BLaER1 (cell line): ENCODE results near the gene RNASE12.
"Not testable (repeated sequence)": the region's sequence is repeated elsewhere in the genome, so short reads cannot be mapped to it uniquely, and the experiment has no call there.

Source experiments
- H3K27ac ChIP-seq: shearing (Covaris generic); formaldehyde crosslinking; 2 replicates; pipeline ENCODE4 v1.8.1; 2022
- H3K27me3 ChIP-seq: shearing (Covaris generic); formaldehyde crosslinking; 2 replicates; pipeline ENCODE4 v1.8.1; 2022
- H3K36me3 ChIP-seq: shearing (Covaris generic); formaldehyde crosslinking; 2 replicates; pipeline ENCODE4 v1.8.1; 2022
- H3K4me1 ChIP-seq: shearing (Covaris generic); formaldehyde crosslinking; 2 replicates; pipeline ENCODE4 v1.8.1; 2022
- H3K4me2 ChIP-seq: shearing (Covaris generic); formaldehyde crosslinking; 2 replicates; pipeline ENCODE4 v1.8.1; 2022
- H3K4me3 ChIP-seq: shearing (Covaris generic); formaldehyde crosslinking; 2 replicates; pipeline ENCODE4 v1.8.1; 2022
- H3K9ac ChIP-seq: shearing (Covaris generic); formaldehyde crosslinking; 2 replicates; pipeline ENCODE4 v1.8.1; 2022
- H3K9me3 ChIP-seq: shearing (Covaris generic); formaldehyde crosslinking; 2 replicates; pipeline ENCODE4 v1.8.1; 2022
- H4K20me1 ChIP-seq: shearing (Covaris generic); formaldehyde crosslinking; 2 replicates; pipeline ENCODE4 v1.8.1; 2022
- Cebpa-rat ChIP-seq: shearing (Covaris generic); IDR thresholded peaks from 2 replicates; pipeline ENCODE4 v1.8.1; 2022

The RNASE12 gene

DNA sequence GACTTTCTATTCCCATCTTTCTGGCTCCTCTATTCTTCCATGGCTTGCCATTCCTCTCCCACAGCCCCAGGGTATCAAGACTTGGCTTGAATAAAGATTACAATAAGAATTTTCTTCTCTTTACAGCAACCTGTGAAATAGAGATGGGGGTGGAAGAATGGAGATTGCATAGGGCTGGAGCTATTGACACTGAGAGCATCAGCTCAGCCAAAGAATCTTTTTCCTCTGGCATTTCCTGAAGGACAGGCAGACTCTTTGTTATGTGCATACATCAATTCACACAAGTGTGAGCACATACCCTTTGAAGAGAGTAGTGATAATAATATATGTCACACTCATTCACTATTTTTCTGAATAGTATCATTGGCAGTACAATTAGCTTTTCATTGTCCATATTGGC lies 8.0 kb downstream of the RNASE12 start:
- Histone ChIP-seq H3K4me1 (no peaks in the 10 kb centered on the region), H3K27me3 (no peaks in the 10 kb centered on the region), H3K4me2 (no peak overlapping the region), H4K20me1 (no peaks in the 10 kb centered on the region), H3K27ac (no peak overlapping the region), H3K9me3 (no peaks in the 10 kb centered on the region), H3K9ac (no peak overlapping the region), H3K4me3 (no peak overlapping the region), H3K36me3 (no peaks in the 10 kb centered on the region)
- TF ChIP-seq Cebpa-rat = no peak

DNA sequence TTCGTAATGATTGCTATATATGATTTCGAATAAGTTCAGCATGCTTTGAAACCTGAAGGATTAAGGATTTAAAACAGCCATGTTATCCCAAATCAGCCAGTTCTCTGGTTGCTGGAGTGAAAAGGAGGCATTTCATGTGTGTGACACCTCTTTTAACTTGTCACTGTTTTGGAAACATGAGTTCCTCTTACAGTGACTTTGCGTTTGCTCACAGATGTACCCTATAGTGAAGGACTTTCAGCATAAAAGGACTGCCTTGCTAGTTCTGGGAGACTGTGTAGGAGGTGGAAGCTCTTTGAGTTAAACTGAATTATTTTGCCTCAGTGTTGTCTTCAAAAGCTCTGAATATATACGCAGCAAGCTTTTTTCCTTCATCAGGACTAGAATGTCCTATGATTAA lies 10.9 kb downstream of the RNASE12 start:
- Histone ChIP-seq H3K4me1 (no peaks in the 10 kb centered on the region), H3K36me3 (no peaks in the 10 kb centered on the region), H3K4me2 (no peak overlapping the region), H4K20me1 (no peaks in the 10 kb centered on the region), H3K9me3 (no peaks in the 10 kb centered on the region), H3K27me3 (no peaks in the 10 kb centered on the region), H3K27ac (no peak overlapping the region), H3K9ac (no peak overlapping the region), H3K4me3 (no peak overlapping the region)
- TF ChIP-seq Cebpa-rat = no peak

DNA sequence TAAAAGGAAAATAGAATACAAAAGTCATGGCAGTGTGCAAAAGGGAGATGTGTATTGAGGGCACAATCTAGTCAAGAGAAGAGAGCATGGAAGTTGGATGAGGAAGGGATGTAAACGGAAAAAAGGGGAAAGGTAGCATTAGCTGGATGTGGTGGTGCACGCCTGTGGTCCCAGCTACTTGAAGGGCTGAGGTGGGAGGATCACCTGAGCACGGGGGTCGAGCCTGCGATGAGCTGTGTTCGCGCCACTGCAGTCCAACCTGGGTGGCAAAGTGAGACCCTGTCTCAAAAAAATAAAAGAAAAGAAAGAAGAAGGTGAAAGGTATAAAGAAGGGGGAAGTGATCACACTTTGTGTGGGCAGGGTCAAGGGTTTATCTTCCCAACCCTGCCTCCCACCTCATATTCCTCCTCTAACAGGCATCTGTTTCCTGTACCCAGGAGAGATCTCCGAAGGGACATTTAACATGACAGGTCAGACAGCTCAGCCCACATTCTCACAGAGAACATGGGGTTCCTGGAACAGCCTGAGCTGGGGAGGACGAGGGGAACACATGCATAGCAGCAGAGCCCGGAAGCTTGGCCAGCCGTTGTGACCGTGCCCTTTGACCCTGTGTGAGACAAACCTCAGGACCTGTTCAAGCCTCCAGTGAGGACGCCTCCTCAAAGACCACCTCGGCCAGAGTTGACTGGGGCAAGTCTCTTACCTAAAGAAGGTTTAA lies 12.2 kb downstream of the RNASE12 start:
- Histone ChIP-seq H3K4me1 (no peaks in the 10 kb centered on the region), H3K27me3 (no peaks in the 10 kb centered on the region), H4K20me1 (no peaks in the 10 kb centered on the region), H3K27ac (no peak overlapping the region), H3K36me3 (no peaks in the 10 kb centered on the region), H3K4me2 (no peak overlapping the region), H3K4me3 (no peak overlapping the region), H3K9ac (no peak overlapping the region), H3K9me3 (no peaks in the 10 kb centered on the region)
- TF ChIP-seq Cebpa-rat = no peak

DNA sequence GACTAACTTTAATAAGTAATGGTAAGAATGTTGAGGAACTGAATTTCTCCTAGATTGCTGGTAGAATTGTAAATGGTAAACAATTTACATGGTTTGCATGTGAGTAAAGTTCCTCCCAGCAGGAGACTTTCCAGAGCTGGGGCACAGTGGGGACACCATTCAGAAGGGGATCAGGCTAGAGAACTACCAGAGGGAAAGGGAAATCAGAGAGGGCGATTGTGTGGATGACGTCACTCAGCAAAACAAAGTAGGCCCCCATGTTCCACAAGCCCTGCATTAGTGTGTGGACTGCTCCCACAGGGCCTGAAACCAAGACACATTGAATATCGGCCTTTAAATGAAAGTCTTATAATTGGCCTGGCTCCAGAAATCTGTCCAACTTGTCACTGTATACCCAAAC lies 12.9 kb downstream of the RNASE12 start:
- Histone ChIP-seq H3K4me3 (no peak overlapping the region), H3K4me2 (no peak overlapping the region)

DNA sequence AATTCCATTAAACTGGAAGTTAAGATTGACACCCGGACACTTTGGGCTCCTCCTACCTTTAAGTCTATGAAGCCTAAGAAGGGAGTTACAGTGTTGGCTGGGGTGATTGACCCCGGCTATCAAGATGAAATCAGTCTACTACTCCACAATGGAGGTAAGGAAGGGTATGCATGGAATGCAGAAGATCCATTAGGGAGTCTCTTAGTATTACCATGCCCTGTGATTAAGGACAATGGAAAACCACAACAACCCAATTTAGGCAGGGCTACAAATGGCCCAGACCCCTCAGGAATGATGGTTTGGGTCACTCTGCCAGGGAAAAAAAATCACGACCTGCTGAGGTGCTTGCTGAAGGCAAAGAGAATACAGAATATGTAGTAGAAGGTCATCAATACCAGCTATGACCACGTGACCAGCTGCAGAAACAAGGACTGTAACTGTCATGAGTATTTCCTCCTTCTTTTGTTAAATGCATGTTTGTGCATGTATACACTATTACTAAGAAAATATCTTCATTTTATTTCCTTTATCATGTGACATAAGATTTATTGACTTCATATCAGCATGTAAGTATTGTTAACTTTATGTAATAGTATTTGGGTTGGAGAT lies 18.7 kb downstream of the RNASE12 start:
- H3K9ac ChIP-seq, H3K4me2 ChIP-seq, H3K36me3 ChIP-seq, H3K27ac ChIP-seq, H4K20me1 ChIP-seq, H3K4me3 ChIP-seq, H3K4me1 ChIP-seq, H3K27me3 ChIP-seq: not testable (repeated sequence)
- peaks cover 20% of the 10 kb centered on the region for H3K9me3 ChIP-seq

More for the DNA sequence above, 12.9 kb downstream of the RNASE12 start:
- no peaks in the 10 kb centered on the region for H3K4me1 ChIP-seq
- no peaks in the 10 kb centered on the region for H4K20me1 ChIP-seq
- H3K9ac ChIP-seq = no peak overlapping the region
- H3K36me3 ChIP-seq = no peaks in the 10 kb centered on the region
- H3K27me3 ChIP-seq = no peaks in the 10 kb centered on the region
- H3K9me3 ChIP-seq = no peaks in the 10 kb centered on the region
- no peak overlapping the region for H3K27ac ChIP-seq
- TF ChIP-seq Cebpa-rat = no peak

DNA sequence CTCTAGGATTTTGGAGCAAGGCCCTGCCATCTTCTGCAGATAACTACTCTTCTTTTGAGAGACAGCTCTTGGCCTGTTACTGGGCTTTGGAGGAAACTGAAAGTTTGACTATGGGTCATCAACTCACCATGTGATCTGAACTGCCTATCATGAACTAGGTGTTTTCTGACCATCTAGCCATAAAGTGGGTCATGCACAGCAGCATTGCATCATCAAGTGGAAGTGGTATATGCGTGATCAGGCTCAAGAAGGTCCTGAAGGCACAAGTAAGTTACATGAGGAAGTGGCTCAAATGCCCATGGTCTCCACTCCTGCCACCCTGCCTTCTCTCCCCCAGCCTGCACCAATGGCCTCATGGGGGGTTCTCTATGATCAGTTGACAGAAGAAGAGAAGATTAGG lies 20.5 kb downstream of the RNASE12 start:
- not testable (repeated sequence) for H4K20me1 ChIP-seq, H3K4me2 ChIP-seq, H3K4me3 ChIP-seq, H3K27me3 ChIP-seq, H3K36me3 ChIP-seq, H3K9ac ChIP-seq, H3K4me1 ChIP-seq, H3K27ac ChIP-seq
- H3K9me3 ChIP-seq = peaks cover 20% of the 10 kb centered on the region

DNA sequence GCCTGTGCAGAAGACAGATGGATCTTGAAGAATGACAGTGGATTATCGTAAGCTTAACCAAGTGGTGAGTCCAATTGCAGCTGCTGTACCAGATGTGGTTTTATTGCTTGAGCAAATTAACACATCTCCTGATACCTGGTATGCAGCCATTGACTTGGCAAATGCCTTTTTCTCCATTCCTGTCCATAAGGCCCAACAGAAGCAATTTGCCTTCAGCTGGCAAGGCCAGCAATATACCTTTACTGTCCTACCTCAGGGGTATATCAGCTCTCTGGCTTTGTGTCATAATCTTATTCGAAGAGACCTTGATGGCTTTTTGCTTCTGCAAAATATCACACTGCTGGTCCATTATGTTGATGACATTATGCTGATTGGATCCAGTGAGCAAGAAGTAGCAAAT lies 21.3 kb downstream of the RNASE12 start:
- H3K4me3 ChIP-seq, H3K27ac ChIP-seq, H4K20me1 ChIP-seq: not testable (repeated sequence)

DNA sequence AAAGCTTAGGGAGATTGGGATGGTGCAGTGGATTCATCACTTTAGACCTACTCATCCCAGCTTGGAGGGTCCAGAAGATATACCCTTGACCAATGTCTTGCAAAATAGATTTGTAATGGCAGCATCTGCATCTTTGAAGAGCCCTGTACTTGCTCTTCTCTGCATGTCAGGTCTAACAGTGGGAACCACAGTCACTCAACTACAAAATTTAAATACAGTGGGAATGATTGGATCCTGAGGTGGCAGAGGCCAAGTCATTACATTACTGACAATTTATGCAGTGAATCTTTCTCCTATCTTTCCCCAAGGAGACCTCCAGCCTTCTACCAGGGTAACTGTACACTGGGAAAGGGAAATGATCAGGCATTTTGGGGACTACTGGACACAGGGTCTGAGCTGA lies 22.1 kb downstream of the RNASE12 start:
- TF ChIP-seq Cebpa-rat = no peak
- Histone ChIP-seq H3K27ac (no peak overlapping the region), H3K36me3 (no peaks in the 10 kb centered on the region), H4K20me1 (no peaks in the 10 kb centered on the region), H3K9ac (no peak overlapping the region), H3K4me3 (no peak overlapping the region), H3K27me3 (no peaks in the 10 kb centered on the region), H3K4me2 (no peak overlapping the region), H3K9me3 (peaks cover 20% of the 10 kb centered on the region), H3K4me1 (no peaks in the 10 kb centered on the region)

More for the DNA sequence above, 21.3 kb downstream of the RNASE12 start:
- H3K36me3 ChIP-seq, H3K4me2 ChIP-seq, H3K27me3 ChIP-seq, H3K4me1 ChIP-seq, H3K9ac ChIP-seq: not testable (repeated sequence)
- peaks cover 20% of the 10 kb centered on the region for H3K9me3 ChIP-seq

DNA sequence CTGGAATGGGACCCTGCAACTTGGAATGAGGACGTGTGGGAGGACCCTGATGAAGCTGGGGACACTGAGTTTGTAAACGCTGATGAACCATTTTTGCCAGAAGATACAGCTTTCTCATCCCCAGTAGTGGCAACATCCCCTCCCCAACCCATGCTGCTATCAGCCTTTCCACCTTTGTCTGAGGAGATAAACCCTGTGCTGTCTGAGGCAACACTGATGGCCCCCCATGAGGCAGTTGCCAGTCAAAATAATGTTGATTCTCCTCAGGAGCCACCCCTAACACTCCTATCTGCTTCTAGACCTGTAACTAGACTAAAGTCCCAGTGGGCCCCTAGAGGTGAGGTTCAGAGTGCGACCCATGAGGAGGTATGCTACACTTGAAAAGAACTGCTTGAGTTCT lies 22.8 kb downstream of the RNASE12 start:
- H3K36me3 ChIP-seq = no peaks in the 10 kb centered on the region
- H3K27ac ChIP-seq = no peak overlapping the region
- H3K4me3 ChIP-seq = no peak overlapping the region
- no peak for TF ChIP-seq Cebpa-rat
- H3K27me3 ChIP-seq = no peaks in the 10 kb centered on the region
- H3K4me1 ChIP-seq = no peaks in the 10 kb centered on the region
- H3K9ac ChIP-seq = no peak overlapping the region
- H4K20me1 ChIP-seq = no peaks in the 10 kb centered on the region
- peaks cover 20% of the 10 kb centered on the region for H3K9me3 ChIP-seq
- H3K4me2 ChIP-seq = no peak overlapping the region

DNA sequence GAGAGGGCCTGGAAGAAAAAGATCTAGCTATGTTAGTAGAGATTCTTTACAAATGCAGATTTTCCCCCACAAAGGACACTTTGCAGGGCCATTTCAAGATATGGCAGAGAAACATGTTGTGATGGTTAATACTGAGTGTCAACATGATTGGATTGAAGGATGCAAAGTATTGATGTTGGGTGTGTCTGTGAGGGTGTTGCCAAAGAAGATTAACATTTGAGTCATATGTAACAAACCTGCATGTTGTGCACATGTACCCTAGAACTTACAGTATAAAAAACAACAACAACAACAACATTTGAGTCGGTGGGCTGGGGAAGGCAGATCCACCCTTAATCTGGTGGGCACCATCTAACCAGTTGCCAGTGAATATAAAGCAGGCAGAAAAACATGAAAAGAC lies 24.0 kb downstream of the RNASE12 start:
- not testable (repeated sequence) for H3K27ac ChIP-seq, H4K20me1 ChIP-seq, H3K36me3 ChIP-seq, H3K4me3 ChIP-seq, H3K4me2 ChIP-seq, H3K4me1 ChIP-seq, H3K27me3 ChIP-seq, H3K9ac ChIP-seq
- peaks cover 20% of the 10 kb centered on the region for H3K9me3 ChIP-seq

DNA sequence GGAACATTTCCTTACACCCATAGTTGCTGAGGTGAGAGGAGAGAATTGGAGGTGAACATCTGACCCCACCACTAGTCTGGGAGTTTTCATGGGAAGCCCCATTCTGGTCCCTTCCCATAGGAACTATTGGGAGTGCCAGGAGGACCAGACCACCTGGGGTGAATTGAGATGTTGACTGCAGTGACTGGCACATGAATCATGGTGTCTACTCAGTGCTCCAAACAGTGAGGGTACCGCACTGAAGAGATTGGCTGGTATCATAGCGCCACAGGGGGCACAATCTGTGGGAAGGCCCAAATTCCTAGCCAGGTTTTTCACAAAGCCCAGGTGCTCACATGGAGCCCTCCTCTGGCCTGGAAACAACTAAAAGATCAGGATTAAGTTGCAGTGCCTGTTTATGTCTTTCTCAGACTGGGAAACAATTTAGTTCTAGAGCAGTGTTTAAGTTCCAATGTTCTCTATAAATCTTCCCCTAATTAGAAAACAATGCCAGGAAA lies 26.6 kb downstream of the RNASE12 start:
- no peaks in the 10 kb centered on the region for H4K20me1 ChIP-seq
- H3K36me3 ChIP-seq = no peaks in the 10 kb centered on the region
- H3K27me3 ChIP-seq = no peaks in the 10 kb centered on the region
- H3K4me2 ChIP-seq = no peak overlapping the region
- H3K9me3 ChIP-seq = peaks cover 16% of the 10 kb centered on the region
- no peaks in the 10 kb centered on the region for H3K4me1 ChIP-seq
- H3K9ac ChIP-seq = no peak overlapping the region
- no peak overlapping the region for H3K27ac ChIP-seq
- TF ChIP-seq Cebpa-rat = no peak
- H3K4me3 ChIP-seq = no peak overlapping the region
